ENCODE measurements around the gene ZNF615.
"Not testable (repeated sequence)": the region's sequence is repeated elsewhere in the genome, so short reads cannot be mapped to it uniquely, and the experiment has no call there.

ZNF615 gene

GRCh38 chr19:51980116-51980736 lies 27.8 kb downstream of the ZNF615 start:
- no peak for DNase-seq (ENCODE audit: low read depth)

GRCh38 chr19:51978882-51979281 lies 29.1 kb downstream of the ZNF615 start:
- DNase-seq (ENCODE audit: low read depth): no peak

- DNase-seq (ENCODE audit: low read depth): no peak
Measured at GRCh38 chr19:51977346-51977745, 30.7 kb downstream of the ZNF615 start.

GRCh38 chr19:51976852-51977251 lies 31.2 kb downstream of the ZNF615 start:
- no peak for DNase-seq (ENCODE audit: low read depth)

DNA sequence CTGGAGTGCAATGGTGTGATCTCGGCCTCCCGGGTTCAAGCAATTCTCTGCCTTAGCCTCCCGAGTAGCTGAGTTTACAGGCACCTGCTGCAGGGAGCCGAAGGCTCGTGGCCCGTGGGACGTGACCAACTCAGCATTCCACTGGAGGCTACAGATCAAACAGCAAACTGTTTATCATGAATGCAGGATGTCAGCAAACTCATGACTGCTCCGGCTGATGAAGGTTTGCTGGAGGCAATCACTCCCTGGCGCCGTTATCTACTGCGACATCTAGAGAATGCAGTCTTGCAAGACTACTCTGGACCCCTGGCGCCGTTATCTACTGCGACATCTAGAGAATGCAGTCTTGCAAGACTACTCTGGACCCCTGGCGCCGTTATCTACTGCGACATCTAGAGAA lies 32.2 kb downstream of the ZNF615 start:
- DNase-seq (ENCODE audit: low read depth): not testable (repeated sequence)

- no peak for DNase-seq (ENCODE audit: low read depth)
Measured at GRCh38 chr19:51971624-51972023, 36.4 kb downstream of the ZNF615 start.

- DNase-seq (ENCODE audit: low read depth): no peak
Measured at GRCh38 chr19:51970718-51971117, 37.3 kb downstream of the ZNF615 start.

DNA sequence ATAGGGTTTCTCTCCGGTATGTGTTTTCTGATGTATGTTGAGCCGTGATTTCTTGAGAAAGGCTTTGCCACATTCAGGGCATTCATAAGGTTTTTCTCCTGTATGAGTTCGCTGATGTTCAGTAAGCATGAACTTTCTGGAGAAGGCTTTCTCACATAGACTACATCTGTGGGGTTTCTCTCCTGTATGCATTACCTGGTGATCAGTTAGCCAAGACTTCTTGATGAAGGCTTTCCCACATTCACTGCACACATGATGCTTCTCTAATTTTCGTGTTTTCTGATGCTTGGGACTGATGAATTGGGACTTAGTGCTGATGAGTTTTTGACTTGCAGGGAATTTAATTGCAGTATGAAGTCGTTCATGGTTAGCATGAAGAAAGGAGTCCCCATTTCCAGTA lies 42.4 kb downstream of the ZNF615 start:
- DNase-seq (ENCODE audit: low read depth): no peak

- DNase-seq (ENCODE audit: low read depth): not testable (repeated sequence)
Measured at GRCh38 chr19:51960621-51961233, 47.3 kb downstream of the ZNF615 start.

GRCh38 chr19:51959791-51960190 lies 48.2 kb downstream of the ZNF615 start:
- no peak for DNase-seq (ENCODE audit: low read depth)

GRCh38 chr19:51957846-51958245 lies 50.2 kb downstream of the ZNF615 start:
- DNase-seq (ENCODE audit: low read depth): not testable (repeated sequence)

GRCh38 chr19:51948975-51949374 lies 59.0 kb downstream of the ZNF615 start:
- no peak for DNase-seq (ENCODE audit: low read depth)

GRCh38 chr19:51946602-51947001 lies 61.4 kb downstream of the ZNF615 start:
- DNase-seq (ENCODE audit: low read depth): no peak

GRCh38 chr19:51944798-51945552 lies 63.0 kb downstream of the ZNF615 start:
- DNase-seq (ENCODE audit: low read depth): no peak
